Measurements from ENCODE around the gene RUNX2. TPM values are rescaled to one million over a fixed set of nuclear protein-coding genes. Genes with fewer than 3 reads are reported as not detected.

The RUNX2 gene
- polyA plus RNA-seq, 1 of the 3 experiments (the other 2 are of a cell fraction): 4.4 TPM

Other genes with a start within 250 kb of the RUNX2 start
- 10.9 and 16.6 TPM in 2 replicates for gene SUPT3H, start 49.6 kb downstream of the RUNX2 start, polyA plus RNA-seq (2012; rRNA removed)